IMR-90 (cell line): ENCODE measurements around the gene ZNF440. TPM values are rescaled to one million over a fixed set of nuclear protein-coding genes. Genes with fewer than 3 reads are reported as not detected.
"Not testable (repeated sequence)": the region's sequence is repeated elsewhere in the genome, so short reads cannot be mapped to it uniquely, and the experiment has no call there.

ENCODE experiments used
- ATAC-seq: fragments of 200-7000 bp; cut with Tn5 transposase; 2 replicates; pipeline ENCODE4 v1.9.1; 2020; ENCODE audit warnings: low read depth, mild to moderate bottlenecking, moderate library complexity
- BruUV-seq: library from RNA; stranded (reverse); fragments of 400-500 nt; replicated peaks from 2 replicates; lab custom pipeline; 2021; lab: Mats Ljungman, UMichigan
- CTCF ChIA-PET: fragments of 300-600 bp; formaldehyde crosslinking; extraction: SDS; loops from one replicate; lab custom pipeline; 2021; ENCODE audit warnings: antibody characterized with exemption; lab: Yijun Ruan, JAX
- POLR2A ChIA-PET: fragments of 300-600 bp; sonication (Branson Sonifier 250); formaldehyde crosslinking; loops from one replicate; lab custom pipeline; 2022; ENCODE audit warnings: antibody characterized with exemption; ENCODE audit not compliant: unreplicated experiment; lab: Charles Lee
- DNase-seq: peaks from one replicate; pipeline ENCODE4 v3.0.0; 2013
- H2AFZ ChIP-seq: replicated peaks from 2 replicates; pipeline ENCODE3; 2013; ENCODE audit warnings: low read length, mild to moderate bottlenecking; ENCODE audit not compliant: poor library complexity
- H2AK5ac ChIP-seq: 2 replicates; pipeline ENCODE4 v1.6.1; 2013; ENCODE audit warnings: low read depth, low read length, inconsistent platforms
- H2AK9ac ChIP-seq: replicated peaks from 2 replicates; pipeline ENCODE3; 2013; ENCODE audit warnings: mild to moderate bottlenecking, low read depth, low read length, moderate library complexity; ENCODE audit not compliant: poor library complexity
- H2BK120ac ChIP-seq: 2 replicates; pipeline ENCODE4 v1.6.1; 2013; ENCODE audit warnings: low read depth, low read length, inconsistent platforms
- H2BK15ac ChIP-seq: 3 replicates; pipeline ENCODE4 v1.6.1; 2013; ENCODE audit warnings: low read depth, low read length, inconsistent platforms
- H2BK20ac ChIP-seq: 2 replicates; pipeline ENCODE4 v1.6.1; 2013; ENCODE audit warnings: low read depth, mild to moderate bottlenecking, inconsistent platforms, low read length, moderate library complexity
- H2BK5ac ChIP-seq: 2 replicates; pipeline ENCODE4 v1.6.1; 2013; ENCODE audit warnings: mild to moderate bottlenecking, low read depth, low read length, inconsistent platforms; ENCODE audit not compliant: poor library complexity, severe bottlenecking
- H3K14ac ChIP-seq: replicated peaks from 2 replicates; pipeline ENCODE4 v1.6.1; 2013; ENCODE audit warnings: low read depth, low read length, inconsistent platforms
- H3K18ac ChIP-seq: 2 replicates; pipeline ENCODE4 v1.6.1; 2013; ENCODE audit warnings: low read depth, low read length, control low read depth
- H3K23ac ChIP-seq: 2 replicates; pipeline ENCODE4 v1.6.1; 2013; ENCODE audit warnings: low read depth, low read length, inconsistent platforms
- H3K27ac ChIP-seq: 2 replicates; pipeline ENCODE4 v1.5.1; 2013; ENCODE audit warnings: mild to moderate bottlenecking, control low read depth, low read length; ENCODE audit not compliant: insufficient read depth
- H3K27me3 ChIP-seq: 2 replicates; pipeline ENCODE4 v1.6.1; 2013; ENCODE audit warnings: low read length; ENCODE audit not compliant: control insufficient read depth, insufficient read depth
- H3K36me3 ChIP-seq: 2 replicates; pipeline ENCODE4 v1.6.1; 2013; ENCODE audit warnings: low read length, mixed read lengths; ENCODE audit not compliant: control insufficient read depth, insufficient read depth
- H3K4ac ChIP-seq: 2 replicates; pipeline ENCODE4 v1.6.1; 2013; ENCODE audit warnings: low read depth, low read length, inconsistent platforms
- H3K4me1 ChIP-seq: 2 replicates; pipeline ENCODE4 v1.6.1; 2013; ENCODE audit warnings: low read length, mixed read lengths; ENCODE audit not compliant: control insufficient read depth, insufficient read depth
- H3K4me2 ChIP-seq: 2 replicates; pipeline ENCODE4 v1.6.1; 2013; ENCODE audit warnings: low read depth, mild to moderate bottlenecking, control low read depth, low read length, moderate library complexity
- H3K4me3 ChIP-seq: 2 replicates; pipeline ENCODE4 v1.5.1; 2013; ENCODE audit warnings: low read depth, mild to moderate bottlenecking, control low read depth, low read length, moderate library complexity; ENCODE audit not compliant: insufficient read depth
- H3K56ac ChIP-seq: 2 replicates; pipeline ENCODE4 v1.6.1; 2013; ENCODE audit warnings: low read length, inconsistent platforms; ENCODE audit not compliant: insufficient read depth; ENCODE audit errors: extremely low read depth
- H3K79me1 ChIP-seq, 2 experiments: 2 replicates each; pipeline ENCODE4 v1.6.1; 2013; ENCODE audit warnings: low read length in 2 of 2, inconsistent platforms in 1 of 2, low read depth in 1 of 2
- H3K9ac ChIP-seq: 2 replicates; pipeline ENCODE4 v1.6.1; 2013; ENCODE audit warnings: low read depth, low read length, control low read depth
- H3K9me1 ChIP-seq: 2 replicates; pipeline ENCODE4 v1.6.1; 2013; ENCODE audit warnings: low read length, inconsistent platforms; ENCODE audit not compliant: insufficient read depth
- H3K9me3 ChIP-seq: 2 replicates; pipeline ENCODE4 v1.6.1; 2013; ENCODE audit warnings: low read length; ENCODE audit not compliant: control insufficient read depth, insufficient read depth
- H4K20me1 ChIP-seq: 2 replicates; pipeline ENCODE4 v1.6.1; 2013; ENCODE audit warnings: low read length, inconsistent platforms; ENCODE audit not compliant: insufficient read depth
- H4K5ac ChIP-seq: 2 replicates; pipeline ENCODE4 v1.6.1; 2013; ENCODE audit warnings: mild to moderate bottlenecking, low read depth, low read length, control low read depth
- H4K8ac ChIP-seq, 2 experiments: 2 replicates each; pipeline ENCODE4 v1.6.1; 2013; ENCODE audit warnings: low read depth in 2 of 2, low read length in 2 of 2, control low read depth in 1 of 2, inconsistent platforms in 1 of 2
- H4K91ac ChIP-seq: 2 replicates; pipeline ENCODE4 v1.6.1; 2013; ENCODE audit warnings: low read depth, low read length, inconsistent platforms; ENCODE audit not compliant: insufficient read depth
- WGBS, 2 experiments: methylation state at CpG; one replicate each; pipeline versions ENCODE4 v1.1.5 to v1.1.7; 2013; ENCODE audit warnings: missing lambda C conversion rate in 2 of 2; ENCODE audit not compliant: insufficient read length in 1 of 2; ENCODE audit errors: extremely low coverage in 2 of 2; 5-methylcytosine and 5-hydroxymethylcytosine counted together
- dilution Hi-C: fragments of 300-500 bp; cut with HindIII; formaldehyde crosslinking; loops from one replicate; pipeline ENCODE4 v1.14.3; 2018; ENCODE audit warnings: low sequenced_read_pairs; ENCODE audit not compliant: unreplicated experiment
- in situ Hi-C: fragments of 300-500 bp; cut with MboI; formaldehyde crosslinking; loops from 3 replicates; pipeline ENCODE4 v1.14.3; 2019; ENCODE audit warnings: low sequenced_read_pairs, inconsistent platforms, mixed read lengths
- intact Hi-C: fragments of 100-400 bp; cut with micrococcal nuclease; formaldehyde crosslinking; loops from 2 replicates; pipeline ENCODE4 v1.10.0; 2022
- polyA plus RNA-seq, 3 experiments: library from polyadenylated mRNA; depleted of rRNA; stranded (reverse); fragments of >200 nt; gene quantifications; 2 replicates each; pipeline ENCODE4 v1.2.3, GENCODE V29; 2012; ENCODE audit warnings: low replicate concordance in 1 of 3
- total RNA-seq: library from RNA; depleted of rRNA; stranded (reverse); fragments of >200 nt; gene quantifications from 2 replicates; pipeline ENCODE4 v1.2.3, GENCODE V29; 2012

The ZNF440 gene
- total and polyA plus RNA-seq, 2 of the 4 experiments (the other 2 are of a cell fraction), result 2.8 to 8.4 TPM

DNA sequence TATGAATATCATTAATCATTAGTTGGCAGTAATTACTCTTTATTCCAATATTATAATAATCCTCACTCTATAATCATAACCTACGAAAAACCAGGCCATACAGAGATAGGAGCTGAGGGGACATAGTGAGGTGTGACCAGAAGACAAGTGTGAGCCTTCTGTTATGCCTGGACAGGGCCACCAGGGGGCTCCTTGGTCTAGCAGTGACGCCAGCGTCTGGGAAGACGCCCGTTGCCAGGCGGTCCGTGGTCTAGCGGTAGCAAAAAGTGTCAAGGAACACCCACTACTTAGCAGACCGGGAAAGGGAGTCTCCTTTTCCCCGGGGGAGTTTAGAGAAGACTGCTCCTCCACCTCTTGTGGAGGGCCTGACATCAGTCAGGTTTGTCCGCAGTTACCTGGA, 42.6 kb upstream of the ZNF440 start:
- H2AK9ac ChIP-seq, H2AFZ ChIP-seq: not testable (repeated sequence)

GRCh38 chr19:11776669-11777068, 37.4 kb upstream of the ZNF440 start:
- H3K4me1 ChIP-seq, H2AK5ac ChIP-seq, H4K20me1 ChIP-seq, H3K27me3 ChIP-seq, H2BK120ac ChIP-seq, H3K18ac ChIP-seq, H3K79me1 ChIP-seq, H2BK20ac ChIP-seq, H2BK15ac ChIP-seq, H3K27ac ChIP-seq, H3K56ac ChIP-seq, H4K8ac ChIP-seq, H3K4ac ChIP-seq, H3K4me2 ChIP-seq, H3K23ac ChIP-seq, CTCF ChIA-PET, BruUV-seq, H2AK9ac ChIP-seq, H3K4me3 ChIP-seq, in situ Hi-C loops, H4K5ac ChIP-seq, H3K9me1 ChIP-seq, dilution Hi-C loops, ATAC-seq, POLR2A ChIA-PET, H3K9ac ChIP-seq, H2BK5ac ChIP-seq, DNase-seq, H2AFZ ChIP-seq, intact Hi-C loops, H4K91ac ChIP-seq, H3K14ac ChIP-seq: not testable (repeated sequence)
- peaks cover 59% of the 10 kb centered on the region for H3K9me3 ChIP-seq
- peaks cover 35% of the 10 kb centered on the region for H3K36me3 ChIP-seq
- no CpG with 5 or more reads among the region's 11 CpGs for WGBS, 2 experiments

More for the DNA sequence above, 42.6 kb upstream of the ZNF440 start:
- H2BK5ac ChIP-seq, H3K4me3 ChIP-seq, H3K9ac ChIP-seq, H3K4ac ChIP-seq, H3K36me3 ChIP-seq, dilution Hi-C loops, H3K56ac ChIP-seq, H4K20me1 ChIP-seq, H3K18ac ChIP-seq, H2BK15ac ChIP-seq, in situ Hi-C loops, H2BK20ac ChIP-seq, CTCF ChIA-PET, H2BK120ac ChIP-seq, BruUV-seq, H4K5ac ChIP-seq, H3K14ac ChIP-seq, H3K23ac ChIP-seq, H4K91ac ChIP-seq, H3K27ac ChIP-seq, H2AK5ac ChIP-seq, H4K8ac ChIP-seq, H3K9me1 ChIP-seq, H3K4me2 ChIP-seq, H3K27me3 ChIP-seq, intact Hi-C loops, POLR2A ChIA-PET, H3K4me1 ChIP-seq, DNase-seq, ATAC-seq: not testable (repeated sequence)
- Histone ChIP-seq H3K9me3 (peaks cover 25% of the 10 kb centered on the region), H3K79me1 (peaks cover 22 to 27% of the 10 kb centered on the region in 2 experiments)
- no CpG with 5 or more reads among the region's 11 CpGs for WGBS, 2 experiments
